ENCODE results near the gene NFU1. TPM values are rescaled to one million over a fixed set of nuclear protein-coding genes. Genes with fewer than 3 reads are reported as not detected.

Gene NFU1
- total RNA-seq, 4 donors from 2014 or later, result 6.7 to 84.8 (median 45.0) TPM

GRCh38 chr2:69386360-69386759, 50.9 kb downstream of the NFU1 start:
- in situ Hi-C loops (cut with MboI; ENCODE audit: low pct_ligation_motif_present in 1 of 4, low pct_unique_long_range_greater_than_20kb in 1 of 4, low sequenced_read_pairs in 3 of 4) (no loop called here), intact Hi-C loops (cut with DNase I; ENCODE audit: low total_unique reads) (loop anchor here (2.0 kb wide), 1 partner anchor 50 kb away; the partner anchor contains the start of gene NFU1)
- DNase-seq, result no peak
- Histone ChIP-seq H3K4me3 (peak overlapping the region; percentile 73 to 93 (median 90)), H3K27ac (peak overlapping the region; percentile 90 to 96 (median 92)), H3K9me3 (no peaks in the 10 kb centered on the region), H3K36me3 (no peaks in the 10 kb centered on the region), H3K4me1 (peaks cover 12 to 73% (median 44%) of the 10 kb centered on the region in 4 donors), H3K27me3 (no peaks in the 10 kb centered on the region)
- TF ChIP-seq, protein P1, sequence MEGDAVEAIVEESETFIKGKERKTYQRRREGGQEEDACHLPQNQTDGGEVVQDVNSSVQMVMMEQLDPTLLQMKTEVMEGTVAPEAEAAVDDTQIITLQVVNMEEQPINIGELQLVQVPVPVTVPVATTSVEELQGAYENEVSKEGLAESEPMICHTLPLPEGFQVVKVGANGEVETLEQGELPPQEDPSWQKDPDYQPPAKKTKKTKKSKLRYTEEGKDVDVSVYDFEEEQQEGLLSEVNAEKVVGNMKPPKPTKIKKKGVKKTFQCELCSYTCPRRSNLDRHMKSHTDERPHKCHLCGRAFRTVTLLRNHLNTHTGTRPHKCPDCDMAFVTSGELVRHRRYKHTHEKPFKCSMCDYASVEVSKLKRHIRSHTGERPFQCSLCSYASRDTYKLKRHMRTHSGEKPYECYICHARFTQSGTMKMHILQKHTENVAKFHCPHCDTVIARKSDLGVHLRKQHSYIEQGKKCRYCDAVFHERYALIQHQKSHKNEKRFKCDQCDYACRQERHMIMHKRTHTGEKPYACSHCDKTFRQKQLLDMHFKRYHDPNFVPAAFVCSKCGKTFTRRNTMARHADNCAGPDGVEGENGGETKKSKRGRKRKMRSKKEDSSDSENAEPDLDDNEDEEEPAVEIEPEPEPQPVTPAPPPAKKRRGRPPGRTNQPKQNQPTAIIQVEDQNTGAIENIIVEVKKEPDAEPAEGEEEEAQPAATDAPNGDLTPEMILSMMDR (IDR thresholded peaks at IDR 0.05), result no peak
- TF ChIP-seq POLR2A (IDR thresholded peaks at IDR 0.05) (no peak), EP300 (IDR thresholded peaks at IDR 0.05; ENCODE audit: low read depth) (no peak), POLR2AphosphoS5 (IDR thresholded peaks at IDR 0.05) (no peak)
- 4 to 10% methylated on average over 2 to 6 of the region's 6 CpGs for WGBS, 2 donors (ENCODE audit: low coverage in 1 of 2)

DNA sequence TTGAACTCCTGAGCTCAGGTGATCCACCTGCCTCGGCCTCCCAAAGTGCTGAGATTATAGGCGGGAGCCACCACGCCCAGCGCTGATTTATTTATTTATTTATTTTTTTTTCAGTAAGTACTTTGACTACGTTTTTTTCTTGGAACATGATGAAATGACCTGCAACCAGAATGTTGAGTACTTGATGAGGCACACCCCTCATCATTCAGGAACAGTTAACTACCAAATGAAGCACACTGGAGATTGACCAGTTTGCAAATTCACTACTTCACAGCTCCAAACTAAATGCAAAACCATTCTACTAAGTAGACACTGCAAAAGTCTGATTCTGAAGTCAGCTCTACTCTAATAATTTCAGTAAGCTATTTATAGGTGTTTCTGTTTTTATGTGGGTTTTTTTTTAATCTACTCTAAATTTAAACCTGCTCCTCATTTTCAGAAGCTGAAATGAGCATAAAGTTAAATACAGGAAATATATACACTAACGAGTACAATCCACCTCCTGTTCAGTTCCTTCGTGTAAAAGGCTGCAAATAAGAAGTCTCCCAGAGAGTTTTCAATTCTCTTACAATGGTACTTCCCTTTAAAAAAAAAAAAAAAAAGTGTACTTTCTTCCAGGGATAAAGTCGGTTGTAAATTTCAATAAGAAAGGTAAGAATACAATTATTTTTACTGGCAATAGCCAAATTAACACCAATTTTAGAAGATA, 51.6 kb downstream of the NFU1 start:
- WGBS, 2 donors (ENCODE audit: low coverage in 1 of 2), result 27 to 31% methylated on average over 8 of the region's 8 CpGs
- Histone ChIP-seq H3K36me3 (no peaks in the 10 kb centered on the region), H3K4me3 (peak overlapping the region; percentile 73 to 93 (median 90)), H3K9me3 (no peaks in the 10 kb centered on the region), H3K27ac (peak overlapping the region; percentile 90 to 96 (median 92)), H3K27me3 (no peaks in the 10 kb centered on the region), H3K4me1 (peaks cover 12 to 73% (median 45%) of the 10 kb centered on the region in 4 donors)
- TF ChIP-seq POLR2AphosphoS5 (IDR thresholded peaks at IDR 0.05) (peak in 1 of 3 donors; percentile 70), EP300 (IDR thresholded peaks at IDR 0.05; ENCODE audit: low read depth) (no peak), POLR2A (IDR thresholded peaks at IDR 0.05) (no peak)
- TF ChIP-seq, protein P1 (IDR thresholded peaks at IDR 0.05), result no peak
- intact Hi-C loops (cut with DNase I; ENCODE audit: low total_unique reads) (loop anchor here (2.0 kb wide), 1 partner anchor 51 kb away; the partner anchor contains the start of gene NFU1), in situ Hi-C loops (cut with MboI; ENCODE audit: low pct_ligation_motif_present in 1 of 4, low pct_unique_long_range_greater_than_20kb in 1 of 4, low sequenced_read_pairs in 3 of 4) (no loop called here)
- peak; percentile 28 for DNase-seq

DNA sequence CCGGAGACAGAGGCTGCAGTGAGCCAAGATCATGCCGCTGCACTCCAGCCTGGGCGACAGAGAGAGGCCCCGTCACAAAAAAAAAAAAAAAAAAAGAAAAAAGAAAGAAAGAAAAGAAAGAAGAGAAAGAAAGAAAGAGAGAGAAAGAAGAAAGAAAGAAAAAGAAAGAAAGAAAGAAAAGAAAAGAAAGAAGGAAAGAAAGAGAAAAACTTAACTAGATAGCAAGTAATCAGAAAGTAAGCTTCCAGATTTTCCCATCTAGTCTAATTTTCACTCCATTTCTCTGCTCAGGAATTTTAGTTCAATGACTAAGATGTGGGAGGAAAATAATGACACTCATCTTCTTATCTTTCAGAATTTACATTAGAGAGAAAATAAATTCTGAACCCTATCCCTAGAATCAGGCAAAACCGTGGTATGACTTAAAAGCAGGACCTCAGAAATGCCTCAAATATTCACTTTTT, 52.6 kb downstream of the NFU1 start:
- Histone ChIP-seq H3K36me3 (no peaks in the 10 kb centered on the region), H3K27ac (peak overlapping the region; percentile 90 to 96 (median 92)), H3K4me3 (no peak overlapping the region), H3K27me3 (no peaks in the 10 kb centered on the region), H3K4me1 (peaks cover 12 to 73% (median 47%) of the 10 kb centered on the region in 4 donors), H3K9me3 (no peaks in the 10 kb centered on the region)
- TF ChIP-seq POLR2A (IDR thresholded peaks at IDR 0.05), result no peak
- TF ChIP-seq EP300 (IDR thresholded peaks at IDR 0.05; ENCODE audit: low read depth), result no peak
- TF ChIP-seq, protein P1 (IDR thresholded peaks at IDR 0.05), result no peak
- no peak for TF ChIP-seq POLR2AphosphoS5 (IDR thresholded peaks at IDR 0.05)
- no peak for DNase-seq
- intact Hi-C loops (cut with DNase I; ENCODE audit: low total_unique reads), result no loop called here
- WGBS, 2 donors (ENCODE audit: low coverage in 1 of 2), result 89 to 97% methylated on average over 5 of the region's 5 CpGs
- in situ Hi-C loops (cut with MboI; ENCODE audit: low pct_ligation_motif_present in 1 of 4, low pct_unique_long_range_greater_than_20kb in 1 of 4, low sequenced_read_pairs in 3 of 4), result no loop called here

- no peak overlapping the region for H3K4me3 ChIP-seq
- no peaks in the 10 kb centered on the region for H3K36me3 ChIP-seq
- in situ Hi-C loops (cut with MboI; ENCODE audit: low pct_ligation_motif_present in 1 of 4, low pct_unique_long_range_greater_than_20kb in 1 of 4, low sequenced_read_pairs in 3 of 4) (no loop called here), intact Hi-C loops (cut with DNase I; ENCODE audit: low total_unique reads) (no loop called here)
- no peaks in the 10 kb centered on the region for H3K9me3 ChIP-seq
- WGBS, 2 donors (ENCODE audit: low coverage in 1 of 2), result 92 to 100% methylated on average over 7 of the region's 7 CpGs
- no peak for TF ChIP-seq EP300 (IDR thresholded peaks at IDR 0.05; ENCODE audit: low read depth)
- TF ChIP-seq POLR2AphosphoS5 (IDR thresholded peaks at IDR 0.05), result no peak
- TF ChIP-seq POLR2A (IDR thresholded peaks at IDR 0.05), result no peak
- TF ChIP-seq, protein P1 (IDR thresholded peaks at IDR 0.05), result no peak
- no peak for DNase-seq
- no peaks in the 10 kb centered on the region for H3K27me3 ChIP-seq
- peak overlapping the region; percentile 70 to 77 (median 74) for H3K27ac ChIP-seq
- peaks cover 12 to 80% (median 47%) of the 10 kb centered on the region in 4 donors for H3K4me1 ChIP-seq
These were observed 53.9 kb downstream of the NFU1 start for GRCh38 chr2:69383176-69383812.
